GM06990 (cell line): ENCODE results near the gene DNAH10.

ENCODE experiments used
- DNase-seq: peaks from one replicate; pipeline ENCODE4 v3.0.0-alpha.2; 2011; ENCODE audit not compliant: insufficient read length; ENCODE audit errors: extremely low read depth
- H3K27me3 ChIP-seq: replicated peaks from 2 replicates; pipeline ENCODE4 v1.6.0; 2011; ENCODE audit warnings: low read length; ENCODE audit not compliant: control insufficient read depth, insufficient read depth
- H3K36me3 ChIP-seq: 2 replicates; pipeline ENCODE4 v1.5.1; 2011; ENCODE audit warnings: low read length; ENCODE audit not compliant: control insufficient read depth, insufficient read depth
- H3K4me3 ChIP-seq: replicated peaks from 2 replicates; pipeline ENCODE4 v1.5.1; 2011; ENCODE audit warnings: low read depth, mild to moderate bottlenecking, control low read depth, low read length
- CTCF ChIP-seq: IDR thresholded peaks from 2 replicates; pipeline ENCODE4 v1.5.1; 2011; ENCODE audit warnings: low read length, control low read depth, mild to moderate bottlenecking, inconsistent platforms; ENCODE audit not compliant: insufficient read depth, poor library complexity, severe bottlenecking

DNAH10 gene

GRCh38 chr12:123771261-123771660, 9.2 kb downstream of the DNAH10 start:
- Histone ChIP-seq H3K36me3 (no peaks in the 10 kb centered on the region), H3K27me3 (no peaks in the 10 kb centered on the region), H3K4me3 (no peak overlapping the region)
- DNase-seq, result no peak
- TF ChIP-seq CTCF, result no peak

DNA sequence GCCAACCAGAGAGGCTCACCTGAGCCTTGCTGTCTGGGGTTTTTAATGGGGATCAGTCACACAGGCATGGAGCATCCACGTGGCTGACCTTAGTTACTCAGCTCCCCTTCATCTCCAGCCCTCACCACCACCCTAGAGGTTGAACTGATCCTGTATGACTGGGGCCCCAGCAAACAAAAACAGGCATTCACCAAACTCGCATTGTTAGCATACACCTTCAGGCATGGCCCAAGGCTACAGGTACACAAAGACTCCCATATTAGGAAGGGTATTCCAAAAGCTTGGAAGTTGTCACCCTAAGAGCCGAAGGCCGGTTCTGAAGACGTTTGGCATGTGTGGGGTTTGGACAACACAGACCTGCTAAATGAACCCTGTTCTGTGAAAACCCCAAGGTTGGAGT, 10.0 kb downstream of the DNAH10 start:
- TF ChIP-seq CTCF, result no peak
- Histone ChIP-seq H3K27me3 (no peaks in the 10 kb centered on the region), H3K36me3 (no peaks in the 10 kb centered on the region), H3K4me3 (no peak overlapping the region)
- no peak for DNase-seq

- TF ChIP-seq CTCF, result no peak
- H3K4me3 ChIP-seq, result no peak overlapping the region
- DNase-seq, result no peak
- no peaks in the 10 kb centered on the region for H3K36me3 ChIP-seq
- H3K27me3 ChIP-seq, result no peaks in the 10 kb centered on the region
Observed at GRCh38 chr12:123773375-123773774, 11.3 kb downstream of the DNAH10 start.

GRCh38 chr12:123779551-123779950, 17.4 kb downstream of the DNAH10 start:
- Histone ChIP-seq H3K27me3 (no peaks in the 10 kb centered on the region), H3K36me3 (no peaks in the 10 kb centered on the region), H3K4me3 (no peak overlapping the region)
- DNase-seq, result no peak
- TF ChIP-seq CTCF, result no peak

GRCh38 chr12:123782997-123783792, 21.1 kb downstream of the DNAH10 start:
- H3K36me3 ChIP-seq, result no peaks in the 10 kb centered on the region
- H3K27me3 ChIP-seq, result no peaks in the 10 kb centered on the region
- no peak for DNase-seq
- H3K4me3 ChIP-seq, result no peak overlapping the region
- no peak for TF ChIP-seq CTCF
